Small intestine (tissue), 7 donors: ENCODE measurements around the gene CAMTA1. TPM values are rescaled to one million over a fixed set of nuclear protein-coding genes. Genes with fewer than 3 reads are reported as not detected.

Experiments
- DNase-seq, 2 donors: peaks; one replicate each; pipeline versions ENCODE4 v3.0.0 to v3.0.0-alpha.2; 2013
- FAIRE-seq: peaks from 2 replicates; lab custom pipeline; 2012; peaks lifted over from hg19 to GRCh38; lab: Jason Lieb, UNC
- H3K27ac ChIP-seq, 3 donors: one replicate each; pipeline ENCODE4 v1.5.1; 2013; ENCODE audit warnings: low read length in 2 of 3, mild to moderate bottlenecking in 2 of 3, control low read depth in 1 of 3, inconsistent platforms in 1 of 3, low read depth in 1 of 3, moderate library complexity in 1 of 3
- H3K27me3 ChIP-seq, 3 donors: one replicate each; pipeline ENCODE4 v1.6.1; 2013; ENCODE audit warnings: low read length in 3 of 3, inconsistent platforms in 1 of 3; ENCODE audit not compliant: control insufficient read depth in 3 of 3, insufficient read depth in 3 of 3
- H3K36me3 ChIP-seq, 3 donors: one replicate each; pipeline ENCODE4 v1.6.1; 2013; ENCODE audit warnings: low read length in 3 of 3, inconsistent platforms in 1 of 3, low read depth in 1 of 3, mild to moderate bottlenecking in 1 of 3, moderate library complexity in 1 of 3; ENCODE audit not compliant: control insufficient read depth in 3 of 3, insufficient read depth in 2 of 3
- H3K4me1 ChIP-seq, 3 donors: one replicate each; pipeline ENCODE4 v1.6.1; 2013; ENCODE audit warnings: low read length in 2 of 3, inconsistent platforms in 1 of 3, low read depth in 1 of 3, mild to moderate bottlenecking in 1 of 3, moderate library complexity in 1 of 3; ENCODE audit not compliant: control insufficient read depth in 3 of 3, insufficient read depth in 2 of 3
- H3K4me3 ChIP-seq, 3 donors: one replicate each; pipeline ENCODE4 v1.5.1; 2013; ENCODE audit warnings: low read length in 3 of 3, control low read depth in 1 of 3, inconsistent platforms in 1 of 3, low read depth in 1 of 3, mild to moderate bottlenecking in 1 of 3, moderate library complexity in 1 of 3
- H3K9me3 ChIP-seq, 2 donors: one replicate each; pipeline ENCODE4 v1.6.1; 2013; ENCODE audit warnings: low read depth in 1 of 2, low read length in 1 of 2; ENCODE audit not compliant: control insufficient read depth in 2 of 2, insufficient read depth in 1 of 2
- WGBS, 3 donors: extraction: QIAGEN DNeasy Blood & Tissue Kit; methylation state at CpG; one replicate each; pipeline ENCODE4 v1.1.7; 2013; 5-methylcytosine and 5-hydroxymethylcytosine counted together
- polyA plus RNA-seq, 4 donors: library from polyadenylated mRNA; stranded (reverse) in 3 of 4; unstranded in 1 of 4; fragments of 200-250 nt in 3 of 4; fragments of 120-200 nt in 1 of 4; gene quantifications; one replicate each; pipeline versions ENCODE4 v1.2.1 to v1.2.3, GENCODE V29; 2013
- donor health status: healthy with polysubstance abuse.
- donor health status: control.
- donor health status: control.
- donor health status: Bipolar disorder and iron deficiency.
- donor health status: healthy.

Gene CAMTA1
- polyA plus RNA-seq, 4 donors: 57.6 to 177 (median 147) TPM

DNA sequence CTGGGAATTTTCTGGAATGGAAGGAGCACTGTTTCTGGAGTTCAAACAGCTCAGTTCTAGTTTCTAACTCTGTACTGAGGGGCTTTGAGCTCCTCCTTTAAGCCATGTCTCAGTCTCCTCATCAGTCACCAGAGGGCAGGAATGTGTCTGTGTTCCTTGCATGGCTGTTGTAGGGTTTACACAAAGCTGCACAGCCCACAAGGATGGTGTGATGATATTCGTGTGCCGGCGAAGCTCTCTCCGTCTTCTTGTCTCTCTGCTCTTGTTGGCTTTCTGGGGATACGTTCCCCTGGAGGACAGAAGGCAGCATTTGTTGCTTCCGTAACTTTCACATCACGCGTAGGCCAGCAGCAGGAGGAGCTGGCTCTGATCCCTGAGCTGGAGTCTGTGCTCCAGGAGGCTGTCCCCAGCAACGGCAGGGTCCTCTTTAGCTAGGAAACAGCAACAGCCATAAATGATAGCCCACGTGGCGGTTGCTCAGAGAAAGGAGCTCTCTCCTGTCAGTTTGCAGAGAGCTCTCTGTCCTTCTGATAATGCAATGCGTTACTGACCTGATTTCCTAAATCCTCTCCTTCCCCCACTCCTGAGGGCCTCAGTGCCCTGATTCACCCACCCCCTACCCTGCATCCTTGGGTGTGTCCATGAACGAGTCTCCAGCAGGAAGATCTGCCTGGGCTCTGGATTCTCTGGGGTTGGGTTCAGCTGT lies 796.7 kb downstream of the CAMTA1 start:
- DNase-seq: peak; percentile 12 to 16
- Histone ChIP-seq H3K27me3 (no peaks in the 10 kb centered on the region), H3K9me3 (no peaks in the 10 kb centered on the region), H3K4me1 (no peaks in the 10 kb centered on the region), H3K27ac (no peak overlapping the region), H3K36me3 (no peaks in the 10 kb centered on the region), H3K4me3 (no peak overlapping the region)
- WGBS, 3 donors: 66 to 82% (median 77%) methylated on average over 13 of the region's 13 CpGs
- FAIRE-seq: no peak

DNA sequence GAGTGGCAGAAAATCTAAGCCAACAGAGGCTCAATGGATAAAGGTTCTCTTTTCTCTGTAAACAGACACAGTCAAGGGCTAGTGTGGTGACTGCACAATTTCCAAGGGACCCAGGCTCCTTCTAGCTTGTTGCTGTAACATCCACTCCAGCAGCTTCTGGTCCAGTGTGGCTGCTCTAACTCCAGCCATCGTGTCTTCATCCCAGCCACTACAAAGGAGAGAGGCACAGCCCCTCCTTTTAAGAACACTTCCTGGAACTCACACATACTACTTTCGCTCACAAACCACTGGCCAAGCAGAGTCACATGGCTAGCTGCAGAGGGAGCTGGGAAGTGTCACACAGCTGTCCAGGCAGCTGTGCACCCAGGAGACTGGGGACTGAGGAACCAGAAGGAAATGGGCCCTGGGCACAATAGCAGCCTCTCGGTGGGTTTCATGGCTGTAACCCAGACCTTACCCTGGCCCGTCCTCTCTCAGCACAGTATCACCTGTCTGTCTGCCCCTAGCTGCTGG lies 797.3 kb downstream of the CAMTA1 start:
- Histone ChIP-seq H3K27me3 (no peaks in the 10 kb centered on the region), H3K36me3 (no peaks in the 10 kb centered on the region), H3K9me3 (no peaks in the 10 kb centered on the region), H3K27ac (no peak overlapping the region), H3K4me1 (no peaks in the 10 kb centered on the region), H3K4me3 (no peak overlapping the region)
- FAIRE-seq (no peak), DNase-seq (no peak)
- WGBS, 3 donors: 86 to 93% (median 90%) methylated on average over 4 of the region's 4 CpGs

DNA sequence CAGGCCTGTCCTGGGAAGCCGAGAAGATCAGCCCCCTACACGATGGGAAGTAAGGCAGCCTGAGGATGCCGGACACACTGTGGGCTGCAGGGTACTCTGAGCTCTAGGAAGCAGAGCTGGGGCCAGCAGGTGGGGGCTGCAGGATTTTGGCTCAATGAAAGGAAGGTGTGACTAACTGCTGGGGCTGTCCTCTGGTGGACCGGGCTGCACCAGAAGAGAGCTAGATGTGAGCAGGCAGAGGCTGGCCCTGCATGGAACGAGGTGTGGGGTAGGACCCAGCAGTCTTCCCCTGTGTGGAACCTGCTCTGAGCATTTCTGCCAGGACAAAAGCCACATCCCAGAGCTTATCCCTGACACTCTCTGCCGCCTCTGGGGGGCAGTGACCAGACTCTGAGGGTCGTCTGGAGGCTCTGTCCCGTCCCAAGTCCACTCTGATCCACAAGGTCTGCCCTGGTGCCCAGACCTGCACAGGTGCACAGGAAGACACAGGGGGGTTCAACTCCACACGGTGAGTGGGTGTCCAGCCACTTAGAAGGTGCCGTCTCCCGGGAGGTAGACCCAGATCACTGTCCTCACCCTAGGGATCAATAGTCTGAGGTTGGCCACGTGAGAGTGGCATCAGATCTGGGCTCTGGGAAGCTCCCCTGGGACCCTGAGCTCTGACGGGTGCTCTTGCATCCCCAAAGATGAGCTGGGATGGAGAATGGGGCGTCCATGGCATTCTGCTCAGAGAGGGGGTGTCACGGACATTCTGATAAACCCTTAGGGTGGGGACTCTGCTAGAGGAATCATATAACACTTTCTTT lies 798.2 kb downstream of the CAMTA1 start:
- Histone ChIP-seq H3K27me3 (no peaks in the 10 kb centered on the region), H3K4me1 (no peaks in the 10 kb centered on the region), H3K4me3 (no peak overlapping the region), H3K9me3 (no peaks in the 10 kb centered on the region), H3K36me3 (no peaks in the 10 kb centered on the region), H3K27ac (no peak overlapping the region)
- DNase-seq (no peak), FAIRE-seq (no peak)
- WGBS, 3 donors: 75 to 79% (median 78%) methylated on average over 15 of the region's 15 CpGs

DNA sequence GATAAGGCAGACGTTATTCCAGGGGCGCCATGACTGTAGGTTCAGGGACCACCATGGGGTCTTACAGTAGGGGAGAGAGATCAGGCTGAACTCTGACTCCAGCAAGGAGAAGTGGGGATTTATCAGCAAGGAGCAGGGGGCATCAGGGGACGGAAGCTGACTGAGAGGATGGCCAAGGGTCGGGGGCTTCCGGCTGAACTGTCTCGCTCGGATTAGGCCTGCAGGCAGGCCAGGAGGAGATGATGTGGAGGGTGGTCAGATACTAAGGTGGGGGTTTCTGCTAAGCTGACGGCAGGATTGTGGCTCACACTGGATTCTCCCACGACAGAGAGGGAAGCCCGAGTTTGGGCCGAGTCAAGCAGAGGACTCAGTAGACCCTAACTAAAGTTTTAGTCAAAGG lies 798.9 kb downstream of the CAMTA1 start:
- FAIRE-seq (no peak), DNase-seq (no peak)

DNA sequence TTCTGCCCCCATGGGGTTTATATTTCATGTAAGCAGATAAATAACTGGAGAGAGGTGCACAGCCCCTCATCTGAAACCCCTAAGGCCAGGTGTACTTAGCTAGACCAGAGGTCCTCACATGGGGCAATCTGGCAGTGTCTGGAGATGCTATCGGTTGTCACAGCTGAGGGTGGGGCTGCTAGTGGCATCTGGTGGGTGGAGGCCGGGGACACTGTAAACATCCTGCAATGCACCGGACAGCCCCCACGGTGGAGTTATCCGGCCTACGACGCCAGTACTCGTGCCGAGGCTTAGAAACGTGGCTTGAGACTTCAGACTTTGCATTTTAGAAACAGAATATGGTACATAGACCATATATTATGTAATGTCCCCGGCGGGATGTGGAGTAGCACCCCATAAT lies 799.4 kb downstream of the CAMTA1 start:
- 83 to 89% (median 88%) methylated on average over 12 of the region's 12 CpGs for WGBS, 3 donors
- Histone ChIP-seq H3K9me3 (no peaks in the 10 kb centered on the region), H3K4me1 (no peaks in the 10 kb centered on the region), H3K27me3 (no peaks in the 10 kb centered on the region), H3K36me3 (no peaks in the 10 kb centered on the region), H3K4me3 (no peak overlapping the region), H3K27ac (no peak overlapping the region)
- FAIRE-seq: no peak
- no peak for DNase-seq

More for the DNA sequence above, 798.9 kb downstream of the CAMTA1 start:
- Histone ChIP-seq H3K4me3 (no peak overlapping the region), H3K36me3 (no peaks in the 10 kb centered on the region), H3K27ac (no peak overlapping the region), H3K4me1 (no peaks in the 10 kb centered on the region), H3K9me3 (no peaks in the 10 kb centered on the region), H3K27me3 (no peaks in the 10 kb centered on the region)
- WGBS, 3 donors: 91 to 93% (median 92%) methylated on average over 11 of the region's 11 CpGs

DNA sequence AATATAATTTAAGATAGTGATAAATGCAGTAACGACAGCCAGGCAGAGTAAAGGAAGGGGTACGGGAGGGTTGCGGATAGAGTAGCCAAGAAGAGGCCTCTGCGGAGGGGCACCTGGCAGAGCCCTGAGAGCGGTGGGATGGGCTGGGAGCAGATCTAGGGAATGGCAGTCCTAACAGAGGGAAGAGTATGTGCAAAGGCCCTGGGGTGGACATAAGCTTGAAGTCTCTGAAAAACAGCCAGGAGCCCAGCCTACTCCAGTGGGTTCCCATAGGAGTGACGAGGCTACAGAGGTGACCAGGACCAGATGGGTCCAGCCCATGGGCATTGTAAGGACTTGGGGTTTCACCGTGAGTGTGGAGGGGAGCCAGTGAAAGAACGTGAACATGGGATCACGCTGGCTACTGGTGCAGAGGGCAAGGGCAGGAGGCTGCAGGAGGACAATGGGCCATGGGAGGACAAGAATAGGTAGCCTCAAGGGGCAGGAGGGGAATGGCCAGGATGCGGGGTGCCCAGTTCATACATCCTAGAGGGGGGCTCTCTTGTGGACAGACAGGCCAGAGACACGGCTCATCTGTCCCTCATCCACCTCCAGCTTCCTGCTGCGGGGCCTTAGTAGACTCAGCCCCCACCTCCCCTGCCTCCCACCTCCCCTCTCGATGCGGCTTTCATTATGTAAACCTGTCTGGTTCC lies 800.1 kb downstream of the CAMTA1 start:
- H3K9me3 ChIP-seq: no peaks in the 10 kb centered on the region
- 87 to 89% (median 88%) methylated on average over 12 to 14 of the region's 14 CpGs for WGBS, 3 donors
- no peak overlapping the region for H3K27ac ChIP-seq
- H3K27me3 ChIP-seq: peaks cover 0 to 2% (median 0%) of the 10 kb centered on the region in 3 donors
- no peaks in the 10 kb centered on the region for H3K4me1 ChIP-seq
- no peaks in the 10 kb centered on the region for H3K36me3 ChIP-seq
- no peak for DNase-seq
- no peak for FAIRE-seq
- no peak overlapping the region for H3K4me3 ChIP-seq

DNA sequence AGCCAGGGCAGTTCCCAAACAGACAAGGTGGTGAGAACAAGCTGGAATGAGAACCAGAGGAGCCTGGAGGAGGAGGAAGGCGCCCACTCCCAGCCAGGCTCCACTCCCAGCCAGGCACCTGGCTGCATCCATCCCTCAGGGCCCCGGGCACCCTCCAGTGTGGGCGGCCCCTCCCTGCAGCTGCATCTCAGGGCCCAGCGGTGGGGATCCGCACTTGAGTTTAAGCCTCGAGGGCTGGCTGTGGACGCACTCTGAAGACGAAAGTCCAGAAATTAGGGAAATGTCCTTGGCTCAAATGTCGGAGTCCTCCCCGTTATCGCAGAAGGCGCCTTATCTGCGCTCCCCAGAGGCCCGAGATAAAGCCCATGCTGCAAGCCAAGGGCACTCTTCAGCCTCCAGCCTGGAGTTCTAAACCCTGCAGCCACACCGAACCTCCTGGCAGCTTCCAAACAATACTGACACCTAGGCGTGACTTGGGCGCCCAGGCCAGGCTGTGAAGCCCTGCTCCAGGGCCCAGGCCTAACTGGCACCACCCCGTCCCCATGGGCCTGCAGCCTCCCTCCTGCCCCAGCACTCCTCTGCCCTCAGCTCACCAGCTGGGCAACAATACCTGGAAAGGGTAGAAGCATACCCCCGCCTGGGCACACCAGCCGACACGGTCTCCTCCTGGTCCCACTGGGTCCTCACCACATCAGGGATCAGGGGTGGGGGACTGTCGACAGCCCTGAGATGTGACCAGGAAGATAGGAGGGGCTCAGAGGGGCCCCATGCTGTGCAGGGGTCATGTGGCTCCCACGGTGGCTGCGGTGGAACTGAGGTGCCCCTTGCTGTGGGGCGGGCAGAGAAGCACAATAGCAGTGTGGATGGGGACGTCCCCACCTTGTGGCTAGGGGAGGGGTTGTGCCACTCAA lies 801.0 kb downstream of the CAMTA1 start:
- peak in 1 of 2 donors; percentile 56 for DNase-seq
- Histone ChIP-seq H3K36me3 (no peaks in the 10 kb centered on the region), H3K4me3 (no peak overlapping the region), H3K9me3 (no peaks in the 10 kb centered on the region), H3K27ac (no peak overlapping the region), H3K27me3 (peaks cover 0 to 2% (median 0%) of the 10 kb centered on the region in 3 donors), H3K4me1 (no peaks in the 10 kb centered on the region)
- 21 to 64% (median 42%) methylated on average over 25 to 26 of the region's 26 CpGs for WGBS, 3 donors
- no peak for FAIRE-seq
